Activated T-cell treated with anti-CD3 and anti-CD28 coated beads for 1 hour (primary cell): ENCODE data around the gene F2R.

Source experiments
- DNase-seq: peaks from one replicate; pipeline ENCODE4 v3.0.0-alpha.2; 2020; ENCODE audit warnings: low read depth

Gene F2R

GRCh38 chr5:76690704-76691466, 25.0 kb upstream of the F2R start:
- no peak for DNase-seq

- no peak for DNase-seq
Observed at GRCh38 chr5:76691467-76692273, 24.3 kb upstream of the F2R start.

- no peak for DNase-seq
Observed at GRCh38 chr5:76692274-76692540, 23.7 kb upstream of the F2R start.

- DNase-seq = no peak
Observed at GRCh38 chr5:76692651-76693050, 23.3 kb upstream of the F2R start.

- DNase-seq = no peak
Observed at GRCh38 chr5:76693141-76693540, 22.8 kb upstream of the F2R start.

- no peak for DNase-seq
Observed at GRCh38 chr5:76694317-76694716, 21.6 kb upstream of the F2R start.

GRCh38 chr5:76695346-76695745, 20.6 kb upstream of the F2R start:
- no peak for DNase-seq

GRCh38 chr5:76696251-76696650, 19.7 kb upstream of the F2R start:
- no peak for DNase-seq

- DNase-seq = no peak
Observed at GRCh38 chr5:76697670-76698069, 18.3 kb upstream of the F2R start.

- no peak for DNase-seq
Observed at GRCh38 chr5:76700571-76700970, 15.4 kb upstream of the F2R start.

- DNase-seq = no peak
Observed at GRCh38 chr5:76701298-76701697, 14.6 kb upstream of the F2R start.

GRCh38 chr5:76703707-76704106, 12.2 kb upstream of the F2R start:
- no peak for DNase-seq

GRCh38 chr5:76704131-76704663, 11.7 kb upstream of the F2R start:
- DNase-seq = no peak

- no peak for DNase-seq
Observed at GRCh38 chr5:76705574-76705973, 10.4 kb upstream of the F2R start.

GRCh38 chr5:76709762-76710161, 6.2 kb upstream of the F2R start:
- DNase-seq = no peak

- DNase-seq = no peak
Observed at GRCh38 chr5:76710991-76711390, 4.9 kb upstream of the F2R start.

- DNase-seq = no peak
Observed at GRCh38 chr5:76714751-76715485, 1.0 kb upstream of the F2R start.

GRCh38 chr5:76715486-76715735, 515 bp upstream of the F2R start:
- DNase-seq = no peak

GRCh38 chr5:76716456-76717157, 681 bp downstream of the F2R start:
- no peak for DNase-seq

- no peak for DNase-seq
Observed at GRCh38 chr5:76717222-76718083, 1.5 kb downstream of the F2R start.

GRCh38 chr5:76718381-76718832, 2.5 kb downstream of the F2R start:
- no peak for DNase-seq
